Measurements from ENCODE around the gene GFY.

GFY gene, protein sequence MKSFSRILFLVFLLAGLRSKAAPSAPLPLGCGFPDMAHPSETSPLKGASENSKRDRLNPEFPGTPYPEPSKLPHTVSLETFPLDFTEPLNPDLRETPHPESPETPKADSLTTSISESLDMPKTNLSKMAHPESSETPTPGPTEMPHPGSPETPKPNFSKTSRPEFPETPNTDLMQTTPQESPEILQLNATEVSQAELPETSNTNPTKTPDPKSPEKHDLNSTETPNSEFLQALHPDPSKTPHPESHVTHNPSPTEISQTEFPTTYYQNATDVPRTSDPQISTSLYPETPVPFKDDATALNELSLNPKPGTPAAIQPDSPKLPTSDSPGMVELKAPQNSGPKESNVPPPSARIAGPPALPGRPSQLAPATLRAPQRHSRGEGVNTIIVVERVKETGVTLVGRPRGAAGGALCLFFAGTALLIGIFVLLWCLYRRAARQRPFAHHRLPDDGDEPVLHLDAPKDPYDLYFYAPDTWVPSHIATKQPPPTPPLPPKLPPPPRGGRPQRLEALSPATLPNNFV

DNA sequence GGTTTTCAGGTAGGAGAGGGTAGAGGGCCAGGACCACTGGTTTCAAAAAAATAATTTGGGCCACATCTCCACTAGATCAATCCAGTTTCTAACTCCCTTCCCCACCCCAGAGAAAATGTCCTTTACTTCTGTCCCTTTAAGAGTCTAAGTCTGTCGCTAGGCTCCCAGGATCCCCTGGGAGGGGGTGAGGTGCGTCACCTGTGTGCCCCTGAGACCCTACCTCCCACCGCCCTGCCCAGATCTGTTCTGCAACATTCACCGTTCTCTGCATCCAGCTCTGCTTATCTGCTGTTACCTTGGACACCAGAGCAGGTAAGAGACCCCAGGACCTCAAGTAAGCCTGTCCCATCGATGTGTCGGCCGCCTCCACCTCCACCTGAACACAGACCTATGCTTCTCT, at the start of gene GFY:
Gene GFY, plus strand, starts transcription at position 211 of the 400 bp plus-strand sequence. CDS start 1,043 bp downstream, outside the sequence.
- no peak for TF ChIP-seq CTCF (IDR thresholded peaks at IDR 0.05; ENCODE audit: extremely low read depth, missing control alignments)
- DNase-seq (ENCODE audit: low spot score), result no peak

DNA sequence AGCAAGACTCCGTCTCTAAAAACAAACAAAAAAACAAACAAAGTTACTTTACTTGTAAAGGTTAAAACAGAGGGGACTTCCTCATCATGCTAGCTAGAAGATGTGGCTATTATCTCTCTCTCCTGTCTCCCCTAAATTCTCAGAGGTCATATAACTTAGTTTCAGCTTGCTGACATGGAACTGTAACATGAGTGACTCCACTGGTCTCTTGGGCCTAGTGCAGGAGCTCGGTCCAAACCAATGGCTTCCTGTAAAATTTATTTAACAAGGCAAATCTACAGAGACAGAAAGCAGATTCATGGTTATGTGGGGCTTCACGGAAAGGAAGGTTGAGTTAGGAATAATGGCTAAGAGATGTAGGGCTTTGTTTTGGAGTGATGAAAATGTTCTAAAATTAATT, 46.7 kb upstream of the GFY start:
- TF ChIP-seq CTCF (IDR thresholded peaks at IDR 0.05; ENCODE audit: extremely low read depth, missing control alignments), result no peak
- DNase-seq (ENCODE audit: low spot score), result no peak

GRCh38 chr19:49380391-49380790, 44.8 kb upstream of the GFY start:
- no peak for DNase-seq (ENCODE audit: low spot score)
- TF ChIP-seq CTCF (IDR thresholded peaks at IDR 0.05; ENCODE audit: extremely low read depth, missing control alignments), result no peak

DNA sequence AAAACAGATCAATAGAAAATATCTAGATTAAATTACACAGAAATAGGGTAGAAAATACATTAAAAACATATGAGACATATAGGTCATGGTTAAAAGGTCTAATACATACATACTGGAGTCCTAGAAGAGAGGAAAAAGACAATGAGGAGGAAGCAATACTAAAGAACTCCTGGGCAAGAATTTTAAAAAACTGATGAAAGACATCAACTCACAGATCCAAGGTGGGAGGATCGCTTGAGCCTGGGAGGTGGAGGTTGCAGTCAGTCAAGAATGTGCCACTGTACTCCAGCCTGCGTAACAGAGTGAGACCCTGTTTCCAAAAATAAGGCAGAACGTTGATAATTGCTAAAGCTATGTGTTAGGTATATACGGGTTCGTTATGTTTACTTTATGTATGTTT, 42.5 kb upstream of the GFY start:
- no peak for DNase-seq (ENCODE audit: low spot score)
- TF ChIP-seq CTCF (IDR thresholded peaks at IDR 0.05; ENCODE audit: extremely low read depth, missing control alignments), result no peak

GRCh38 chr19:49383599-49383998, 41.6 kb upstream of the GFY start:
- no peak for DNase-seq (ENCODE audit: low spot score)
- TF ChIP-seq CTCF (IDR thresholded peaks at IDR 0.05; ENCODE audit: extremely low read depth, missing control alignments), result no peak

GRCh38 chr19:49387936-49388372, 37.2 kb upstream of the GFY start, which contains the start of gene KASH5:
Gene KASH5 (plus strand): TSS chr19:49388249. CDS start chr19:49390884, 2,635 bp downstream.
- peak; percentile 84 for DNase-seq (ENCODE audit: low spot score)
- no peak for TF ChIP-seq CTCF (IDR thresholded peaks at IDR 0.05; ENCODE audit: extremely low read depth, missing control alignments)

GRCh38 chr19:49389406-49389805, 35.8 kb upstream of the GFY start:
- TF ChIP-seq CTCF (IDR thresholded peaks at IDR 0.05; ENCODE audit: extremely low read depth, missing control alignments), result no peak
- DNase-seq (ENCODE audit: low spot score), result no peak
